HL-60 (cell line): ENCODE measurements around the gene MMP23B.

Experiments
- GABPA ChIP-seq: IDR thresholded peaks from 2 replicates; pipeline ENCODE4 v1.6.1; 2012; ENCODE audit warnings: low read depth
- POLR2AphosphoS5 ChIP-seq: IDR thresholded peaks from 2 replicates; pipeline ENCODE4 v1.6.1; 2012; ENCODE audit warnings: low read depth
- SPI1 ChIP-seq: IDR thresholded peaks from 2 replicates; pipeline ENCODE4 v1.6.1; 2012; ENCODE audit warnings: low read depth, mild to moderate bottlenecking, borderline replicate concordance
- TF ChIP-seq, protein P1 (sequence below): IDR thresholded peaks from one replicate; pipeline ENCODE4 v1.5.1; 2011; ENCODE audit warnings: low read length, control low read depth, inconsistent platforms; ENCODE audit not compliant: insufficient read depth
- TF ChIP-seq, protein P2 (sequence below): IDR thresholded peaks from 2 replicates; pipeline ENCODE4 v1.6.1; 2012; ENCODE audit warnings: low read depth; ENCODE audit not compliant: insufficient replicate concordance

DNA sequence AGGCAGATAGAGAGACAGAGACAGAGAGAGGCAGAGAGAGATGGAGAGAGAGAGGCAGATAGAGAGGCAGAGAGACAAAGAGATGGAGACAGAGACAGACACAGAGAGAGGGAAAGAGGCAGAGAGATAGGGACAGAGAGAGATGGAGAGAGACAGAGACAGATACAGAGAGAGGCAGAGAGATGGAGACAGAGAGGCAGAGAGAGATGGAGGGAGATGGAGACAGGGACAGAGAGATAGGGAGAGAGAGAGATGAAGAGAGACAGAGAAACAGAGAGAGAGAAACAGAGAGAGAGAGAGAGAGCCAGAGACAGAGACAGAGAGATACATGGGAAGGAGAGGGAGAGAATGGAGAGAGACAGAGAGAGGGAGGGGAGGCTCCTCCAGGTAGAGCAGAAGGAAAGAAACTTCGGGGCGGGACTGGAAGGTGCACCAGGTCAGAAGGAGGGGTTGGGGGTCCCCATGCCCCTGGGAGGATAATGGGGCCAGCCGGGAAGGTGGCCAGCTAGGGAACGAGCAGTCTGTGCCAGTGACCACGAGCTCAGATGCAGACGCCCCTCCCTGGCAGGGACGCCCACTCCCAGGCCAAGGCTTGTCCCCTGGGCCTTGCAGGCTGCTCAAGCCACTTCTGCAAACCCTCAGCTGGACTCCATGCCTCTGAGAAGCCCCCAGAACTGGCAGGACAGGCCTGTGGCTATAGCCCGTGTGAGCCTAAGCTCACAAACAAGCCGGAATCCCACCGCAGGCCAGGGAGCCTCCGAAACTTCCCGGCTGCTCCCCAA, 35.3 kb upstream of the MMP23B start:
- TF ChIP-seq, protein P1, sequence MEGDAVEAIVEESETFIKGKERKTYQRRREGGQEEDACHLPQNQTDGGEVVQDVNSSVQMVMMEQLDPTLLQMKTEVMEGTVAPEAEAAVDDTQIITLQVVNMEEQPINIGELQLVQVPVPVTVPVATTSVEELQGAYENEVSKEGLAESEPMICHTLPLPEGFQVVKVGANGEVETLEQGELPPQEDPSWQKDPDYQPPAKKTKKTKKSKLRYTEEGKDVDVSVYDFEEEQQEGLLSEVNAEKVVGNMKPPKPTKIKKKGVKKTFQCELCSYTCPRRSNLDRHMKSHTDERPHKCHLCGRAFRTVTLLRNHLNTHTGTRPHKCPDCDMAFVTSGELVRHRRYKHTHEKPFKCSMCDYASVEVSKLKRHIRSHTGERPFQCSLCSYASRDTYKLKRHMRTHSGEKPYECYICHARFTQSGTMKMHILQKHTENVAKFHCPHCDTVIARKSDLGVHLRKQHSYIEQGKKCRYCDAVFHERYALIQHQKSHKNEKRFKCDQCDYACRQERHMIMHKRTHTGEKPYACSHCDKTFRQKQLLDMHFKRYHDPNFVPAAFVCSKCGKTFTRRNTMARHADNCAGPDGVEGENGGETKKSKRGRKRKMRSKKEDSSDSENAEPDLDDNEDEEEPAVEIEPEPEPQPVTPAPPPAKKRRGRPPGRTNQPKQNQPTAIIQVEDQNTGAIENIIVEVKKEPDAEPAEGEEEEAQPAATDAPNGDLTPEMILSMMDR, result no peak
- TF ChIP-seq POLR2AphosphoS5 (no peak), SPI1 (no peak), GABPA (no peak)
- TF ChIP-seq, protein P2, sequence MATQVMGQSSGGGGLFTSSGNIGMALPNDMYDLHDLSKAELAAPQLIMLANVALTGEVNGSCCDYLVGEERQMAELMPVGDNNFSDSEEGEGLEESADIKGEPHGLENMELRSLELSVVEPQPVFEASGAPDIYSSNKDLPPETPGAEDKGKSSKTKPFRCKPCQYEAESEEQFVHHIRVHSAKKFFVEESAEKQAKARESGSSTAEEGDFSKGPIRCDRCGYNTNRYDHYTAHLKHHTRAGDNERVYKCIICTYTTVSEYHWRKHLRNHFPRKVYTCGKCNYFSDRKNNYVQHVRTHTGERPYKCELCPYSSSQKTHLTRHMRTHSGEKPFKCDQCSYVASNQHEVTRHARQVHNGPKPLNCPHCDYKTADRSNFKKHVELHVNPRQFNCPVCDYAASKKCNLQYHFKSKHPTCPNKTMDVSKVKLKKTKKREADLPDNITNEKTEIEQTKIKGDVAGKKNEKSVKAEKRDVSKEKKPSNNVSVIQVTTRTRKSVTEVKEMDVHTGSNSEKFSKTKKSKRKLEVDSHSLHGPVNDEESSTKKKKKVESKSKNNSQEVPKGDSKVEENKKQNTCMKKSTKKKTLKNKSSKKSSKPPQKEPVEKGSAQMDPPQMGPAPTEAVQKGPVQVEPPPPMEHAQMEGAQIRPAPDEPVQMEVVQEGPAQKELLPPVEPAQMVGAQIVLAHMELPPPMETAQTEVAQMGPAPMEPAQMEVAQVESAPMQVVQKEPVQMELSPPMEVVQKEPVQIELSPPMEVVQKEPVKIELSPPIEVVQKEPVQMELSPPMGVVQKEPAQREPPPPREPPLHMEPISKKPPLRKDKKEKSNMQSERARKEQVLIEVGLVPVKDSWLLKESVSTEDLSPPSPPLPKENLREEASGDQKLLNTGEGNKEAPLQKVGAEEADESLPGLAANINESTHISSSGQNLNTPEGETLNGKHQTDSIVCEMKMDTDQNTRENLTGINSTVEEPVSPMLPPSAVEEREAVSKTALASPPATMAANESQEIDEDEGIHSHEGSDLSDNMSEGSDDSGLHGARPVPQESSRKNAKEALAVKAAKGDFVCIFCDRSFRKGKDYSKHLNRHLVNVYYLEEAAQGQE, result no peak
